AG04449 (cell line): ENCODE data around the gene WDR19.

Experiments
- CTCF ChIA-PET: fragments of 350-600 bp; formaldehyde crosslinking; extraction: SDS; loops from one replicate; lab custom pipeline; 2021; ENCODE audit warnings: antibody characterized with exemption; lab: Yijun Ruan, JAX
- POLR2A ChIA-PET: fragments of 400-600, 350-600 bp; formaldehyde crosslinking; extraction: SDS; loops from one replicate; lab custom pipeline; 2020; ENCODE audit warnings: antibody characterized with exemption, inconsistent platforms; lab: Yijun Ruan, JAX
- DNase-seq: peaks from one replicate; pipeline ENCODE4 v3.0.0-alpha.2; 2010; ENCODE audit warnings: low read depth, low spot score
- H3K4me3 ChIP-seq: 2 replicates; pipeline ENCODE4 v1.5.1; 2011; ENCODE audit warnings: low read depth, mild to moderate bottlenecking, control low read depth, low read length
- TF ChIP-seq, protein P1 (sequence below): IDR thresholded peaks from one replicate; pipeline ENCODE4 v1.5.1; 2011; ENCODE audit warnings: mild to moderate bottlenecking, moderate library complexity, low read length, control low read depth, inconsistent platforms; ENCODE audit not compliant: insufficient read depth; ENCODE audit errors: missing control alignments

The WDR19 gene

DNA sequence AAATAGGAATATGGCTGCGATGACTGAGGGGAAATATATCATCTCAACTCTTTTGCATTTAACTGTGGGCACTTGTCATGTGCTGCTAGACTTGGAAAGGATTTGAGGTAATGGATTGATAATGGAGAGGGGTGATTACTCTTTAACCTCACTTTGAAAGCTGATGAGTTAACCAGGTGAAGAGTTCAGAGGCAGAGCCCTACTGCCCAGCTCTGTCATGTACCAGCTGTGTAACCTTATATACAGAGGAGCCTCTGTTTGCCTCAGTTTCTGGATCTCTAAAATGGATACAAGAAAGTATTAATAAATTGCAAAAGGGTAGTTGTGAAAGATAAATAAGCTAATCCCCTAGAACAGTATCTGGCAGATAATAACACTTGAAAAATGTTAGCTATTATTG, 51.5 kb downstream of the WDR19 start:
- H3K4me3 ChIP-seq = no peak overlapping the region
- ChIA-PET CTCF (interaction anchor here (0.9 to 1.3 kb wide), 2 partner anchors 9 to 10 kb away, joined by 3 to 5 read pairs; no protein-coding TSS in a partner anchor), POLR2A (interaction anchor here (0.6 kb wide), 1 partner anchor 29 kb away, joined by 3 read pairs; no protein-coding TSS in a partner anchor)
- TF ChIP-seq, protein P1, sequence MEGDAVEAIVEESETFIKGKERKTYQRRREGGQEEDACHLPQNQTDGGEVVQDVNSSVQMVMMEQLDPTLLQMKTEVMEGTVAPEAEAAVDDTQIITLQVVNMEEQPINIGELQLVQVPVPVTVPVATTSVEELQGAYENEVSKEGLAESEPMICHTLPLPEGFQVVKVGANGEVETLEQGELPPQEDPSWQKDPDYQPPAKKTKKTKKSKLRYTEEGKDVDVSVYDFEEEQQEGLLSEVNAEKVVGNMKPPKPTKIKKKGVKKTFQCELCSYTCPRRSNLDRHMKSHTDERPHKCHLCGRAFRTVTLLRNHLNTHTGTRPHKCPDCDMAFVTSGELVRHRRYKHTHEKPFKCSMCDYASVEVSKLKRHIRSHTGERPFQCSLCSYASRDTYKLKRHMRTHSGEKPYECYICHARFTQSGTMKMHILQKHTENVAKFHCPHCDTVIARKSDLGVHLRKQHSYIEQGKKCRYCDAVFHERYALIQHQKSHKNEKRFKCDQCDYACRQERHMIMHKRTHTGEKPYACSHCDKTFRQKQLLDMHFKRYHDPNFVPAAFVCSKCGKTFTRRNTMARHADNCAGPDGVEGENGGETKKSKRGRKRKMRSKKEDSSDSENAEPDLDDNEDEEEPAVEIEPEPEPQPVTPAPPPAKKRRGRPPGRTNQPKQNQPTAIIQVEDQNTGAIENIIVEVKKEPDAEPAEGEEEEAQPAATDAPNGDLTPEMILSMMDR = no peak
- no peak for DNase-seq

DNA sequence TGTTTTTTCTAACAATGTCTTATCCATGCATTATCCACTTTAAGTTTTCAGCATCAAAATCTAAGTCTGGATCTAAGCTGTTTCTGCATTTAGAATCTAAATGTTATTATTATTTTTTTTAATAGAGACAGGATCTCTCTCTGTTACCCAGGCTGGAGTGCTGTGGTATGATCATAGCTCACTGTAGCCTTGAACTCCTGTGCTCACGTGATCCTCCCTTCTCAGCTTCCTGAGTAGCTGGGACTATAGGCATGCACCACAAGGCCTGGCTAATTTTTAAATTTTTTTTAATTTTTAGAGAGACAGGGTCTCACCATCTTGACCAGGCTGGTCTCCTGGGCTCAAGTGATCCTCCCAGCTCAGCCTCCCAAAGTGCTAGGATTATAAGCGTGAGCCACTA, 52.7 kb downstream of the WDR19 start:
- TF ChIP-seq, protein P1 = no peak
- POLR2A ChIA-PET = no interaction called here
- no peak for DNase-seq
- CTCF ChIA-PET = interaction anchor here (0.9 to 1.2 kb wide), 2 partner anchors 19 to 177 kb away, joined by 3 read pairs; no protein-coding TSS in a partner anchor
- no peak overlapping the region for H3K4me3 ChIP-seq

DNA sequence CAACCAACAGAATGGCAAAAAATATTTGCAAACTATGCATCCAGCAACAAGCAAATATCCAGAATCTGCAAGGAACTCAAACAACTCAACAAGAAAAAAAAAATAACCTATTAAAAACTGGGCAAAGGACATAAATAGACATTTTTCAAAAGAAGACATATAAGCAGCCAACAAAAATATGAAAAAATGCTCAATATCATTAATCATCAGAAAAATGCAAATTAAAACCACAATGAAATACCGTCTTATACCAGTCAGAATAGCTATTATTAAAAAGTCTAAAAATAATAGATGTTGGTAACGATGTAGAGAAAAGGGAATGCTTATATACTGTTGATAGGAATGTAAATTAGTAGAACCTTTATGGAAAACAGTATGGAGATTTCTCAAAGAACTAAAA, 53.4 kb downstream of the WDR19 start:
- H3K4me3 ChIP-seq = no peak overlapping the region
- no peak for DNase-seq
- CTCF ChIA-PET = no interaction called here
- TF ChIP-seq, protein P1 = no peak
- POLR2A ChIA-PET = no interaction called here

DNA sequence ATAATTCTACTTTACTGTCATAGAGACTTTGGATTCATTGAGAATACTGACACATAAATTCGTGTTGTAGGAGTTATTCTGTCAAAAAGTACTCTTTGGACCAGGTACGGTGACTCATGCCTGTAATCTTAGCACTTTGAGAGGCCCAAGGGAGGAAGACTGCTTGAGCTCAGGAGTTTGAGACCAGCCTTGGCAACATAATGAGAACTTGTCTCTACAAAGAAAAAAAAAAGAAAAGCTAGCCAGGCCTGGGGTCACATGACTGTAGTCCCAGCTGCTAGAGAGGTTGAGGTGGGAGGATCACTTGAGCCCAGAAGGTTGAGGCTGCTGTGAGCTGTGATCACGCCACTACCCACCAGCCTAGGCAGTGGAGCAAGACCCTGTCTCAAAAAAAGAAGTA, 54.9 kb downstream of the WDR19 start:
- POLR2A ChIA-PET = no interaction called here
- no peak overlapping the region for H3K4me3 ChIP-seq
- TF ChIP-seq, protein P1 = no peak
- CTCF ChIA-PET = no interaction called here
- DNase-seq = no peak

DNA sequence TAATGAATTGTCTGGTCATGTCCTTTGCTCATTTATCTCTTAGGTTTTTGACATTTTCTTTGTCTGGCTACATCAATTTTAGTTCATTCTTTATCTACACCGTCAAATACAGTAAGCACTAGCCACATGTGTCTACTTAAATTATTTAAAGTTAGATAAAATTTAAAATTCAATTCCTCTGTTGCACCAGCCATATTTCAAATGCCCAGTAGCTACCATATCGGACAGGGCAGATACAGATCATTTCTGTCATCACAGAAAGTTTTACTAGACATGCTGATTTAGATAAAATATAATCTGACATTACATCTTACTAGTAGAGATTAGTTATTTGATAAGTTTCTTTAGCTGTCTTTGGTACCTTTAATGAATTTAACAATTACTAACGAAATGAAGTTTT, 61.1 kb downstream of the WDR19 start:
- H3K4me3 ChIP-seq = no peak overlapping the region
- CTCF ChIA-PET = interaction anchor here (0.8 to 1.4 kb wide), 2 partner anchors 9 to 10 kb away, joined by 3 to 5 read pairs; no protein-coding TSS in a partner anchor
- no peak for DNase-seq
- POLR2A ChIA-PET = no interaction called here
- TF ChIP-seq, protein P1 = no peak

DNA sequence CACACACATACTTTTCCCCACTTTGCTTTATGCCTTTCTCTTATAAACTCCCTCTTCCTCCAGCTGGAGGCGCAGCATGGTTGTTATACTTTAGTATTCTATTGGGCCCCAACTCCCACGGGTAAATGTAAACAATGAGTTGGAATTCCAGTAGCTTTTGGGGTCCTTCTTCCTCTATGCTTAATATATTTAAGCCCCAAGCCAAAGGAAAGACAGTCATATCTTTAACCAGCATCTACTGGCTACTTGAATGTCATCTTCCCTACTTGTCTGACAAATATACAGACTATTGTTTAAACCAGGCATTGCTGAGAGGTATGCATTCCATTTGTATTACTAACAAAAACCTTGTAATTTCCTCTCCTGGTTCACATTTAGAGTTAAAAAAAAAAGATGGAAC, 72.9 kb downstream of the WDR19 start:
- ChIA-PET CTCF (no interaction called here), POLR2A (no interaction called here)
- TF ChIP-seq, protein P1 = no peak
- H3K4me3 ChIP-seq = no peak overlapping the region
- no peak for DNase-seq
